HG03064 (cell line): ENCODE measurements around the gene SCARB2.

ENCODE experiments used
- ATAC-seq: cut with Tn5 transposase; IDR thresholded peaks from one replicate; pipeline ENCODE4 v1.9.1; 2021; ENCODE audit warnings: low read depth; ENCODE audit not compliant: unreplicated experiment

The SCARB2 gene

GRCh38 chr4:76166480-76166879 lies 47.1 kb downstream of the SCARB2 start:
- no peak for ATAC-seq

GRCh38 chr4:76160355-76160754 lies 53.3 kb downstream of the SCARB2 start:
- no peak for ATAC-seq

DNA sequence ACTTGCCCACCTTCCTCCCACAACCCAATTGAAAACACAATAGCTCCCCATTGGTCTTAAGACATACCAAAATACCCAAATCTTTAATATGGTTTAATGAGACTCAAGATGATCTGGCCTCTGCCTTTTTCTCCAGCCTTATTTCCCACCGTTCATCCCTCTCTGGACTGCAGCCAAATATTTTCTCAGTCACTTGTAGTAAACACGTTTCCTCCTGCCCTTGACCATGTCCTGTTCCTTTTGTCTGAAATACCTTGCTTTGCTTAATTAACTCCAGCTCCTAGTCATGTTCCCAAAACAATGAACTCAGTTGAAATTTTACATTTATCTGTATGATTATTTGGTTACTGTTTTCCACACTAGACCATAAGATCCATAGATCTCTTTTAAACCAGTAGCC lies 57.0 kb downstream of the SCARB2 start:
- no peak for ATAC-seq

DNA sequence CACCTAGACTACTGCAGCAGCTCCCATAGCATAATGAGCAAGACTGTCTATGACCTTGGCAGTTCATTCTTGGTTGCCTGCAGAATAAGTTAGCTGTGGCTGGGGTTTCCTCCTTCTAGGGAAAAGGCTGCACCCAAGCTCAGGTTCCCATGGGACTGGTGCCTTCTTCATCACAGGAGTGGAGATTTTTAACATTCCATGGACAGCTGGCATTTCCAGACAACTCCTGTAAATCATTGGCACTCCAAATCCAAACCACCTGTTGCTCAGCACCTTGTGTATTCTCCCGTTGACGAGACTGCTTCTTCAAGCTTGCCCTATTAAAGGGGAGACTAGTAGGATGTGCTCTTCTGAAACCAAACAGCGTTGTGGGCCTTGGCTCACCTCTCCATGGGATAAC lies 57.6 kb downstream of the SCARB2 start:
- no peak for ATAC-seq

GRCh38 chr4:76153356-76153755 lies 60.3 kb downstream of the SCARB2 start:
- ATAC-seq = no peak

- peak; percentile 99 for ATAC-seq
Measured at GRCh38 chr4:76148142-76148865, 65.3 kb downstream of the SCARB2 start, which contains the start of gene NUP54. Gene NUP54 (minus strand): TSS chr4:76148397. CDS start chr4:76148374, 23 bp downstream.

- peak; percentile 28 for ATAC-seq
Measured at GRCh38 chr4:76147454-76148141, 66.0 kb downstream of the SCARB2 start.

DNA sequence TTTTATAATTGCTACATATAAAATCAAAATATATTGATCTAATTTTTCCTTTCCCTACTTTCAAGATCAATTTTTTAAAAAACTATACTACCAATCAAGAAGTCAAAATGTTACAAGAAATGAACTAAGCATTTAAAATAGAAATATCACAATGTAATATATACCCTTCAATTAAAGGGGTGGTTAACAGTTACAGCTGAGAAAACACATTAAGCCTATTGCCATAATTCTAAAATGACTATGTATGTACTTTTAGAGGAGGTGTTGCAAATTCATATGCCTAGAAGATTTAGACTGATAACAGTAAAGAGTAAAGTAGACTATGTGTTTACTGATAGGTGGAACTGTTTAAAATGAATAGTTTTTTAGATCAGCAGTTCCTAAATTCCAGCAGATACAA lies 69.1 kb downstream of the SCARB2 start:
- no peak for ATAC-seq

GRCh38 chr4:76141241-76141640 lies 72.4 kb downstream of the SCARB2 start:
- ATAC-seq = no peak

- no peak for ATAC-seq
Measured at GRCh38 chr4:76127754-76128153, 85.9 kb downstream of the SCARB2 start.

DNA sequence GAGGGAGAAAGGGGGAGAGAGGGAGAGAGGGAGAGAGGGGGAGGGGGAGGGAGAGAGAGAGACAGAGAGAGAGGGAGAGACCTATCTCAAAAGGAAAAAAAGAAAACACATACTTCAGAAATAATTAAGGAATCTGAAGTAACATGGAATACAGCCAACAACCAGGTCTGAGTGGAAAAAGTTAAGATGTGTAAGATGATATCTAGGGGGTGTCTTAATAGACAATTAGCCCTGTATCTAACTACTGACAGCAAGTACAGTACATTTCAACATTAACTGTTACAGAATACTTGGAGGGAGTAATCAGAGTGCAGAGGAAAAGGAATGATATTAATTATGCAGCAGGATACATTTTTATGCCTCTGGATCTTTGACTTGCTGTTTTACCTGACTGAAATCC lies 87.8 kb downstream of the SCARB2 start:
- ATAC-seq = no peak

DNA sequence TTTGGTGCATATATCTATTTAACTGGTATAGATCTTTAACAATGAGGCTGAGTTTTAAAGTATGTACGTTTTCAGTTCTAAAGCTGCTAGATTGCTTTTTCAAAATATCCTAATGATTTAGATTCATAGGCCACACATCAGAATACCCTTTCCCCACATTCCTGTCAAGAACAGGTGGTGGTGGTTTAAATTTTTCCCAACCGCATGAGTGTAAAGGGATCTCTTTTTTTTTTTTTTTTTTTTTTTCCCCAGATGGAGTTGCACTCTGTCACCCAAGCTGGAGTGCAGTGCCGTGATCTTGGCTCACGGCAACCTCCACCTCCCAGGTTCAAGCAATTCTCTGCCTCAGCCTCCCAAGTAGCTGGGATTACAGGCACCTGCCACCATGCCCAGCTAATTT lies 93.4 kb downstream of the SCARB2 start:
- no peak for ATAC-seq

DNA sequence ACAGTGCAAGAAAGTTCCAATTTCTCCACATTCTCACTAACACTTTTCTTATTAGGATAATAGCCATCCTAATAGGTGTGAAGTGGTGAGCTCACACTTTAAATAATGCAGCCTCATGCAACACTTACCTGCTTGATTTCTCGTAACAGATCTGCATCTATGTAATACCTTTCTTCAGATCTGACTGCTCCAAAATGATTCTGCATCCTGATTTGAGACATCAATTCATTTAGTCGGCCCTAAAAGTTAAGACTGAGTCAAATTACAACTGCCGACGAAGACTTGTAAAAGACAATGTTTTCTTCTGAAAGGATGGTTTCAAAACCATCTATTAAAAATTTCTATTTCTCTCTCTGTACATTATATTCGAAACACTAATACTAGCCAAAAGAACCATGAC lies 96.1 kb downstream of the SCARB2 start:
- ATAC-seq = no peak

DNA sequence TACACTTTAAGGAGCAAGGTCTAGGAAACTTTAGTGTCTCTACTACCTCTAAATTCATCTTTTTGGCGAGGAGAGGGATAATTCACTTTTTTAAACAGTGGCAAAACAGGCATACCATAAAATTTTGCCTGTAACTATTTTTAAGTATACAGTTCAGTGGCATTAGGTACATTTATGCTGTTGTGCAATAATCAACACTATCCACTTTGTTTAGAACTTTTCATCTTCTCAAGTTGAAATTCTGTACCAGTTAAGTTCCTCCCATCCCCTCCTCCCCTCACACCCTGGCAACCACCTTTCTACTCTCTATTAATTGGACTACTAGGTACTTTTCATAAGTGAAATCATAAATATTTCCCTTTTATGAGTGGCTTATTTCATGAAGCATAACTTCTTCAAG lies 96.8 kb downstream of the SCARB2 start:
- ATAC-seq = no peak
